ENCODE measurements around the gene PLEKHM2.

DNA sequence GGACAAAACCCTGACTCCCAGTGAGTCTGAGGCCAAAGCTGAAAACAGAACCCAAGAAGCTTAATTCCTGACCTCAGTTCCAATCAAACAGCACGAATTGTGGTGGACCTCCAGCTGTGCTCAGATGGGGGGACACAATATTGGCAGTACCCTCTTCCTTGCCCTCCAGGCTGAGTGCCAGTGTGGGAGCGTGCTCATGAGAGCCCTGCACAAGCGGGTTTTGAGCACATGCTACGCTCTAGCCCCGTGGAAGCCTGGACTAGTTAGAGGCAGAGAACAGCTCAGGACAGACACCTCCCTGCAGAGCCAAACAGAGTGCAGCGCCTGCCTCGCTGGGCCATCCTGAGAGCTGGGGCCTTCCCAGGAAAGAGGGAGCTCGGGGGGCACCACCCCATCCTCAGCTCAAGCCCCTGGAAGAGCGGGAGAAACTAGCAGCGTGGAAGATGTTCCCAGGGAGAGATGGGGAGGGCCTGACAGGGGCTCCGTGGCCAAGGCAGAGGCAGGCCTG lies 49.2 kb downstream of the PLEKHM2 start:
- no peak for TF ChIP-seq EZH2 (IDR thresholded peaks at IDR 0.05; ENCODE audit: borderline replicate concordance, insufficient read depth, low read length, poor library complexity, severe bottlenecking)
- no peak for TF ChIP-seq CTCF (IDR thresholded peaks at IDR 0.05; ENCODE audit: poor library complexity, severe bottlenecking)
- TF ChIP-seq POLR2AphosphoS5 (IDR thresholded peaks at IDR 0.05) = no peak
- TF ChIP-seq SMC3 (conservative IDR thresholded peaks at IDR 0.05; ENCODE audit: poor library complexity) = no peak
